LNCAP (cell line): ENCODE measurements around the gene CLIC4.

Source experiments
- TF ChIP-seq, protein P1 (sequence below): fragments of 450-650 bp; IDR thresholded peaks from 2 replicates; pipeline ENCODE4 v1.5.1; 2017; ENCODE audit warnings: mild to moderate bottlenecking

Gene CLIC4

DNA sequence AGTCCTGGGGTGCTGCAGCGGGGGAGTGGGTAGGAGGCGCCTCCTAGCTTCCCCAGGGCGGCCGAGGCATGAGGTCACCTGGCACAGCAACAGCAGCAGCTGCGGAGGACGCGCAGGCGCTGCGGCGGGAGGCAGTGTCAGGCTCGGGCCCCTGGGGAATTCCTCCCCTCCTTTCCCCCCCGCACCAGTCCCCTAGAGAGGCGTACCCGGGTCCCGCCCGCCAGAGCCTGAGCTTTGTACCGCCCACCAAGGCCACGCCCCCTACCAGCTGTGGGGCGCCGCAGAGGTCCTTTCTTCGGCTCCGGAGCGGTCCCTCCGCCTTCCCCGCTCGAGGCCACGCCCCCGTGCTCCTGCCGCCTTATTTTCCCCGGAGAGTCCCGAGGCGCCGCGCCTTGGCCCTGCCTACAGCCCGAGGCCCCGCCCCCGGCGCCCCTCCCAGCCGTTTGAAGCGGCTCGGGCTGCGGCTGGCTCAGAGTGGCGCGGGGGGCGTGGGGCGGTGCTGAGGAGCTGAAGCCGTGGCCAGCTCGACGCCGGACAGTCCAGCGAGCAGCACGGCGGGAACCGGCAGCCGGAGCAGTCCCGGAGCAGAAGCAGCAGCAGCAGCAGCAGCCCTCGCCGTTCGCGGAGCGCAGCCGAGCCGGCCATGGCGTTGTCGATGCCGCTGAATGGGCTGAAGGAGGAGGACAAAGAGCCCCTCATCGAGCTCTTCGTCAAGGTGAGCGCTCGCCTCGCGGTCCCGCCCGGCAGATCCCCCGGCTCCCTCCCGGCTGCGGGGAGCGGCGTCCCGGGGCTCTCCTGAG is at the start of gene CLIC4:
Gene CLIC4, plus strand, starts transcription at position 537 of the 800 bp plus-strand sequence. Its CDS starts 107 bp downstream, at position 644.
- TF ChIP-seq, protein P1, sequence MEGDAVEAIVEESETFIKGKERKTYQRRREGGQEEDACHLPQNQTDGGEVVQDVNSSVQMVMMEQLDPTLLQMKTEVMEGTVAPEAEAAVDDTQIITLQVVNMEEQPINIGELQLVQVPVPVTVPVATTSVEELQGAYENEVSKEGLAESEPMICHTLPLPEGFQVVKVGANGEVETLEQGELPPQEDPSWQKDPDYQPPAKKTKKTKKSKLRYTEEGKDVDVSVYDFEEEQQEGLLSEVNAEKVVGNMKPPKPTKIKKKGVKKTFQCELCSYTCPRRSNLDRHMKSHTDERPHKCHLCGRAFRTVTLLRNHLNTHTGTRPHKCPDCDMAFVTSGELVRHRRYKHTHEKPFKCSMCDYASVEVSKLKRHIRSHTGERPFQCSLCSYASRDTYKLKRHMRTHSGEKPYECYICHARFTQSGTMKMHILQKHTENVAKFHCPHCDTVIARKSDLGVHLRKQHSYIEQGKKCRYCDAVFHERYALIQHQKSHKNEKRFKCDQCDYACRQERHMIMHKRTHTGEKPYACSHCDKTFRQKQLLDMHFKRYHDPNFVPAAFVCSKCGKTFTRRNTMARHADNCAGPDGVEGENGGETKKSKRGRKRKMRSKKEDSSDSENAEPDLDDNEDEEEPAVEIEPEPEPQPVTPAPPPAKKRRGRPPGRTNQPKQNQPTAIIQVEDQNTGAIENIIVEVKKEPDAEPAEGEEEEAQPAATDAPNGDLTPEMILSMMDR: no peak

DNA sequence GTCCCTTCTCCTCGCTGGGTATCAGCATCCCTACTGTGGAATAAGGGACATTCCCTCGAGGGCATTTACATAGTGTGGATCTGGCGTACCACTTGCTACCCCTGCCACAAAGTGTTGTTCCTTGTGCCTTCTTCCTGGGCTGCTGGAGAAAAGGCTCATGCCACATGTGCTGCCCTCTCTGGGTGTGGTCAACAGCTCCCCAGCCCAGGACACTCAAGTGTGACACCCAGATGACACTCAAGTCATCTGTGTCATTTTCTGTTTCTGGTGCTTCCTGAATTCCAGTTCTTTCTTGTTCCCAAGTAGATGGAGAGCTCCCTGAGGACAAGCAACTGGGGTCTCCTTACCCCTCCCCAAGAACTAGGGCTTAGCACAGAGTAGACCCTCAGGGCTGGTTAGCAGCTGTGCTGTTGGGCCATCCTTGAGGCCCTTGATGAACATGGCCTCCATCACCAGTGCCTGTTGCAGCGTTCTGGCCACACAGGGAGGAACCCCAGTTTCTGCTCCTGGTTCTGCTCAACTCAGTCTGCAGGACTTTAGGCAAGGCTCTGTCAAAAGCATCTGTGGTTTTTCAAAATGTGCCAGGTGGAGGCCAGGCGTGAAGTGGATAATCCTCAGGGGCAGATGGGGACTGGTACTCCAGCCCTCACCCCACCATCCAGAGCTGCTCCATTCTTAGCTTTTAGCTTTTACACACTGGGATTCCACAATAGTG is 49.0 kb upstream of the CLIC4 start:
- TF ChIP-seq, protein P1: no peak

DNA sequence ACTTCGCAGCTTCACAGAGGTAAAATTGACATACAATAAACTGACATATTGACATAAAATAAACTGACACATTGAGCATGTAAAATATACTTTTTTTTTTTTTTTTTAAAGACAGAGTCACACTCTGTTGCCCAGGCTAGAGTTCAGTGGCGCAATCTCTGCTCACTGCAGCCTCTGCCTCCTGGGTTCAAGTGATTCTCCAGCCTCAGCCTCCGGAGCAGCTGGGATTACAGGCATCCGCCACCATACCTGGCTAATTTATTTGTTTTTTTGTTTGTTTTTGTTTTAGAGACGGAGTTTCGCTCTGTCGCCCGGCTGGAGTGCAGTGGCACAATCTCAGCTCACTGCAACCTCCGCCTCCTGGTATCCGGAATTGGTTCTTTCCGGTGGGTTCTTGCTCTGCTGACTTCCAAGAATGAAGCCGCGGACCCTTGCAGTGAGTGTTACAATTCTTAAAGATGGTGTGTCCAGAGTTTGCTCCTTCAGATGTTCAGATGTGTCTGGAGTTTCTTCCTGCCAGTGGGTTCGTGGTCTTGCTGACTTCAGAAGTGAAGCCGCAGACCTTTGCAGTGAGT is 48.4 kb upstream of the CLIC4 start:
- TF ChIP-seq, protein P1: no peak

DNA sequence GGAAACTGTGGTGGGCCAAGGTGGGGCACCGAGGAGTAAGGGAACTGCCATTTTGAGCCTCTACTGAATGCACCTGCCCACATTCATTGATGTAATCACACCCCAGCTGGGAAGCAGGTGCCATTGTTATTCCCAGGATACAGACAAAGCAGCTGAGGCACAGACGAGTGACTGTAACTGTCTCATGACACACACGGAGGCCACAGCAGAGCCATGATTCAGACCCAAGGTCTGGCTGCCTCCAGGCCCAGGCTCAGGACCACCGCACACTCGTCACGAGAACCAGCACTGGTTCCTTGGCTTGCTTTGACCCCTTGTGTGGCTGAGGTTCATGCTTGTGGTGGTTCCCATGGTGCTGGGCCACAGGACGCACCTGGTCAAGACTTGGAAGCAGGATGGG is 45.6 kb upstream of the CLIC4 start:
- TF ChIP-seq, protein P1: no peak

DNA sequence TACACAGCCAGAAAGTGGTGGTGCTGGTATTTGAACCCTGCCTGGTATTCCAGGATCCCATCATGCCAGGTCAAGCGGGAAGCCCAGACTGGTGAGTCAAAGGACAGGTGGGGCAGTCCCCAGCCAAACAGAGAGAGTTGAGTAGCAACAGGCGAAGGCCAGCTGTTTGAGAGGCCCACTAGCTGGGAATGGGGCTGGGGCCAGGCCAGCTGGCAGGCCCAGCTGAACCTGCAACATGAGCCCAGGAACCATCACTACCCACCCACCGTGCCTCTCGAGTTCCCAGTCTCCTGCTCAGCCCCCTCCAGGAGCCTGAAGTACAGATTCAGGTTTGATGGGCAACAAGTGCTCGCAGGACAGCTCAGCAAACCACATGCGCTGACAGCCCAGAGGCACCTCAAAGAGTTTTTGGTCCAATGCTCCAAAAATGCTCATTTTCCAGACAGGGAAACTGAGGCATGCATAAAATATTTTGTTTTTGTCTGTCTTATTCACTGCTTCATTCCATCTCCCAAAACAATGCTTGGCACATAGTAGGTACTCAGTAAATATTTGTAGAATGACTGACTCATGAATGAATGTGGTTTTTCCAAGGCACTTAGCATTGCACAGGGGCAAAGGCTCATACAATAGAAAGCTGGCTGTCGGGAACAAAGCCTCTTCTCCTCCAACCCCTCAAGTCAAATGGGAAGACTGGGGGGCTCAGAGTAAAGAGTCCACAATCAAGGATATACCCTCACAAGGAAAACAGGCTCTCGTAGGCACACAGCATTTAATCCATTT is 42.5 kb upstream of the CLIC4 start:
- TF ChIP-seq, protein P1: no peak

DNA sequence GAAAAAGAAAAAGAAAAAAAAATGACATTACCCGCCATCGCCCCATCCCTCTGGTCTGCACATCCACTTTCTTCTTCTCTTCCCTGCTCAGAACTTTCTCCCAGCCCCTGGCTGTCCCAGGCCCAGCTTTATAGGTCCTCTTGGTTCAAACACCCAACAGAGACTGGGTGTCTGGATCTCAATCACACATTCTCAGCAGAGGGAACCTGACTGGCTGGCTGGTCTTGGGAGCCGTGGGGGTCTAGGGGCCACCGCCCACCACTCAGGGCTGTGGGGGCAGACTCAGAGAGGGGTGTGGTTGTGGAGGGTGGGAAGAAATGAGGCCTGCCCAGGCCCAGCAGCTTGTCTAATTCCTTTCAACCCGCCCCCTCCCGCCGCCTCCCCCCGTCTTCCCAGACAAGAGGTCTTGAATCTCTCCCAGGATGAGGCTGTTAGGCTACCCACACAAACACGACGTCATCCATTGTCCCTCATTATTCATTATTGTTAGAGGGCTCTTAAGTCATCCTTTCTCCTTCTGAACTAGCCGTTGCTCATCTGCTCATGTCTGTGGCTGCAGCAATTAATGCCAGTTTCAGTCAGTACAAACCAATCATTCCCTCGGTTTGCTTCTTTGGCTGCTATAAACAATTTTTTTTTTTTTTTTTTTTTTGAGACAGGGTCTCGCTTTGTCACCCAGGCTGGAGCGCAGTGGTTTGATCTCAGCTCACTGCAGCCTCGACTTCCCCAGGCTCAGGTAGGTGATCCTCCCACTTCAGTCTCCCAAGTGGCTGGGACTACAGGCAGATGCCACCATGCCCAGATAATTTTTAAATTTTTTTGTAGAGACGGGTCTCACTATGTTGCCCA is 40.6 kb upstream of the CLIC4 start:
- TF ChIP-seq, protein P1: no peak
